Measurements from ENCODE around the gene MPP1.
"Not testable (repeated sequence)": the region's sequence is repeated elsewhere in the genome, so short reads cannot be mapped to it uniquely, and the experiment has no call there.

Gene MPP1

DNA sequence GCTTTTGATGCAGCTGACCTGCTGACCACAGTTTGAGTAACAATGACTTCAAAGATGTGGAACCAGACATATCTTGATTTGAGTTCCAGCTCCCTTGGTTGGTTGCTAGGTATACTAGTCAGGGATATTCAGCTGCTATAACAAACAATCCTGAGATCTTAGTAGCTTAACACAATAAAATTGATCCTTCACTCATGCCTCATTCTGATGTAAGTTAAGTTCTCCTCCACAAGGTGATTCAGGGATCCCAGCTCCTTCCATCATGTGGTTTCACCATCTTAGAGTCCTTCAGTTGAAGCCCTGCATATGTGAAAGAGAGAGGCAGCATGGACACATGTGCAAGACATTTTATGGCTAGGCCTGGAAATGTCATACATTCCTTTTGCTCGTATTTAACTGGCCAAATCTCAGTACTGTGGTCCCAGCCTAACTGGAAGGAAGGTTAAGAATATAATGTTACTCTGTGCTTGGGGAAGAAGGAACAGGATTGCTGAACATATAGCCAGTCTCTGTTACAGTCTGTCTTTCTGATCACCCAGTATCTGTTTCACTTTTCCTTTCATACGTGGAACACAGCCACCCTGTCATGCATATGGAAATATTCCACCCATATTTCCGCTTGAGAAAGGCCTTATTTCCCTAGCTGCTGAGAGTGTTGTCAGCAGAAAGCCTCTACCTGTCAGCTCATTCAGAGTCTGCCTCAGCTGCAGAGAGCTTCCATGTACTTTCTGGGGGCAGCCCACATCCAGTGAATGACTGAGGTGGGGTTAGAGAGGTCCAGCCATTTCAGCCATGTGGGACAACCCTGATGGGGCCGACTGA, 22.1 kb upstream of the MPP1 start:
- Histone ChIP-seq H3K4me1 (ENCODE audit: insufficient read depth, low read length, poor library complexity, severe bottlenecking) (no peaks in the 10 kb centered on the region), H2AFZ (ENCODE audit: low read length) (no peak overlapping the region), H3F3A (ENCODE audit: low read depth) (no peaks in the 10 kb centered on the region), H3K79me2 (ENCODE audit: insufficient read depth, low read length) (no peaks in the 10 kb centered on the region), H4K20me1 (ENCODE audit: insufficient read depth, low read length, poor library complexity, severe bottlenecking) (no peaks in the 10 kb centered on the region), H3K4me3 (ENCODE audit: low read length, poor library complexity, severe bottlenecking) (no peak overlapping the region), H3K27me3 (ENCODE audit: insufficient read depth, low read length, poor library complexity, severe bottlenecking) (no peaks in the 10 kb centered on the region), H3K4me2 (ENCODE audit: low read depth, low read length, poor library complexity, severe bottlenecking) (no peak overlapping the region), H3K9me3 (ENCODE audit: insufficient read depth, low read depth, low read length) (no peaks in the 10 kb centered on the region), H3K9me2 (replicated peaks; ENCODE audit: low read depth, low read length) (no peaks in the 10 kb centered on the region), H3K36me3 (ENCODE audit: insufficient read depth, low read length) (no peaks in the 10 kb centered on the region), H3K9ac (ENCODE audit: low read depth, low read length, poor library complexity, severe bottlenecking) (no peak overlapping the region)
- TF ChIP-seq, protein P1, sequence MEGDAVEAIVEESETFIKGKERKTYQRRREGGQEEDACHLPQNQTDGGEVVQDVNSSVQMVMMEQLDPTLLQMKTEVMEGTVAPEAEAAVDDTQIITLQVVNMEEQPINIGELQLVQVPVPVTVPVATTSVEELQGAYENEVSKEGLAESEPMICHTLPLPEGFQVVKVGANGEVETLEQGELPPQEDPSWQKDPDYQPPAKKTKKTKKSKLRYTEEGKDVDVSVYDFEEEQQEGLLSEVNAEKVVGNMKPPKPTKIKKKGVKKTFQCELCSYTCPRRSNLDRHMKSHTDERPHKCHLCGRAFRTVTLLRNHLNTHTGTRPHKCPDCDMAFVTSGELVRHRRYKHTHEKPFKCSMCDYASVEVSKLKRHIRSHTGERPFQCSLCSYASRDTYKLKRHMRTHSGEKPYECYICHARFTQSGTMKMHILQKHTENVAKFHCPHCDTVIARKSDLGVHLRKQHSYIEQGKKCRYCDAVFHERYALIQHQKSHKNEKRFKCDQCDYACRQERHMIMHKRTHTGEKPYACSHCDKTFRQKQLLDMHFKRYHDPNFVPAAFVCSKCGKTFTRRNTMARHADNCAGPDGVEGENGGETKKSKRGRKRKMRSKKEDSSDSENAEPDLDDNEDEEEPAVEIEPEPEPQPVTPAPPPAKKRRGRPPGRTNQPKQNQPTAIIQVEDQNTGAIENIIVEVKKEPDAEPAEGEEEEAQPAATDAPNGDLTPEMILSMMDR (conservative IDR thresholded peaks at IDR 0.05; ENCODE audit: low read length), result no peak
- no peak for TF ChIP-seq EZH2phosphoT487 (IDR thresholded peaks at IDR 0.05; ENCODE audit: borderline replicate concordance)

DNA sequence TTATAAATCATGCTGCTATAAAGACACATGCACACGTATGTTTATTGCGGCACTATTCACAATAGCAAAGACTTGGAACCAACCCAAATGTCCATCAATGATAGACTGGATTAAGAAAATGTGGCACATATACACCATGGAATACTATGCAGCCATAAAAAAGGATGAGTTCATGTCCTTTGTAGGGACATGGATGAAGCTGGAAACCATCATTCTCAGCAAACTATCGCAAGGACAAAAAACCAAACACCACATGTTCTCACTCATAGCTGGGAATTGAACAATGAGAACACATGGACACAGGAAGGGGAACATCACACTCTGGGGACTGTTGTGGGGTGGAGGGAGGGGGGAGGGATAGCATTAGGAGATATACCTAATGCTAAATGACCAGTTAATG, 20.3 kb upstream of the MPP1 start:
- not testable (repeated sequence) for H3K9ac ChIP-seq (ENCODE audit: low read depth, low read length, poor library complexity, severe bottlenecking); H3K9me3 ChIP-seq (ENCODE audit: insufficient read depth, low read depth, low read length); H3K79me2 ChIP-seq (ENCODE audit: insufficient read depth, low read length); H3K4me2 ChIP-seq (ENCODE audit: low read depth, low read length, poor library complexity, severe bottlenecking); H4K20me1 ChIP-seq (ENCODE audit: insufficient read depth, low read length, poor library complexity, severe bottlenecking); H2AFZ ChIP-seq (ENCODE audit: low read length); H3K36me3 ChIP-seq (ENCODE audit: insufficient read depth, low read length); H3K4me3 ChIP-seq (ENCODE audit: low read length, poor library complexity, severe bottlenecking); H3K27me3 ChIP-seq (ENCODE audit: insufficient read depth, low read length, poor library complexity, severe bottlenecking); H3F3A ChIP-seq (ENCODE audit: low read depth); H3K9me2 ChIP-seq (replicated peaks; ENCODE audit: low read depth, low read length); H3K4me1 ChIP-seq (ENCODE audit: insufficient read depth, low read length, poor library complexity, severe bottlenecking)

DNA sequence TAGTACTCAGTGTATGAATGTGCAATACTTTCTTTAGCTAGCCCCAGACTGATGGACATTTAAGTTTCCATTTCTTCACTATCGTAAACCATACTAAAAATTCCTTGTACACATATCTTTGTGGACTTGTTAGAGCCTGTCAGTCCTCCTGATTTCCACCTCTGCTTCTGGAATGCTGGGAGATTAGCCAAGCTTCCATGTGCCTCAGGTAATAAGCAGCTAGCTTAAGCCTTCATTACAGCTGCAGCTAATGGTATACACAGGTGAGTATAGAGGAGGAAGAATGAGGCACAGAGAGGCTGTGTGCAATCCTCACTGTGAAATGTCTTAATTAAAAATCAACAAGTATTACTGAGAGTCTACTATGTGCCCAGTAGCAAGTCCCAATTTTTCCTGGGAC, 19.4 kb upstream of the MPP1 start:
- no peaks in the 10 kb centered on the region for H4K20me1 ChIP-seq (ENCODE audit: insufficient read depth, low read length, poor library complexity, severe bottlenecking)
- H3K9ac ChIP-seq (ENCODE audit: low read depth, low read length, poor library complexity, severe bottlenecking), result no peak overlapping the region
- TF ChIP-seq, protein P1 (conservative IDR thresholded peaks at IDR 0.05; ENCODE audit: low read length), result no peak
- TF ChIP-seq EZH2phosphoT487 (IDR thresholded peaks at IDR 0.05; ENCODE audit: borderline replicate concordance), result no peak
- no peaks in the 10 kb centered on the region for H3K9me3 ChIP-seq (ENCODE audit: insufficient read depth, low read depth, low read length)
- H3K4me2 ChIP-seq (ENCODE audit: low read depth, low read length, poor library complexity, severe bottlenecking), result no peak overlapping the region
- H2AFZ ChIP-seq (ENCODE audit: low read length), result no peak overlapping the region
- no peaks in the 10 kb centered on the region for H3F3A ChIP-seq (ENCODE audit: low read depth)
- H3K27me3 ChIP-seq (ENCODE audit: insufficient read depth, low read length, poor library complexity, severe bottlenecking), result no peaks in the 10 kb centered on the region
- no peak overlapping the region for H3K4me3 ChIP-seq (ENCODE audit: low read length, poor library complexity, severe bottlenecking)
- no peaks in the 10 kb centered on the region for H3K4me1 ChIP-seq (ENCODE audit: insufficient read depth, low read length, poor library complexity, severe bottlenecking)
- no peaks in the 10 kb centered on the region for H3K9me2 ChIP-seq (replicated peaks; ENCODE audit: low read depth, low read length)
- no peaks in the 10 kb centered on the region for H3K36me3 ChIP-seq (ENCODE audit: insufficient read depth, low read length)
- H3K79me2 ChIP-seq (ENCODE audit: insufficient read depth, low read length), result no peaks in the 10 kb centered on the region

DNA sequence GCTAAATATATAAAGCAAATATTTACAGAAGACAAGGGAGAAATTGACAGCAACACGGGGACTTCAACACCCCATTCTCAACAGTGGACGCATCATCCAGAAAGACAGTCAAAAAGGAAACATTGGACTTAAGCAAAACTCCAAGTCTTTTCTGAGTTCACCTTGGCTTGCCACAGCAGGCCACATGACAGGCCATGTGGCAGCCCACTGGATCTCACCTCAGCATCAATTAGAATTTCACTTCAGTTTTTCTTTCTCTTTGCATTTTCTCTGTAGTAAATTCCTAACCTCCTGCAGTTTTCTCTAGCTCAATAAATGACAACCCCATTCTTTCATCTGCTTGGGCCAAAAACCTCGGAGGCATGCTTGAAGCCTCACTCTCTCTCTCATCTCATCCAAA, 16.7 kb upstream of the MPP1 start:
- Histone ChIP-seq H2AFZ (ENCODE audit: low read length) (no peak overlapping the region), H3F3A (ENCODE audit: low read depth) (no peaks in the 10 kb centered on the region), H3K4me1 (ENCODE audit: insufficient read depth, low read length, poor library complexity, severe bottlenecking) (no peaks in the 10 kb centered on the region), H3K36me3 (ENCODE audit: insufficient read depth, low read length) (no peaks in the 10 kb centered on the region), H3K4me3 (ENCODE audit: low read length, poor library complexity, severe bottlenecking) (no peak overlapping the region), H3K27me3 (ENCODE audit: insufficient read depth, low read length, poor library complexity, severe bottlenecking) (no peaks in the 10 kb centered on the region), H3K79me2 (ENCODE audit: insufficient read depth, low read length) (no peaks in the 10 kb centered on the region), H3K4me2 (ENCODE audit: low read depth, low read length, poor library complexity, severe bottlenecking) (no peak overlapping the region), H4K20me1 (ENCODE audit: insufficient read depth, low read length, poor library complexity, severe bottlenecking) (no peaks in the 10 kb centered on the region), H3K9me2 (replicated peaks; ENCODE audit: low read depth, low read length) (no peaks in the 10 kb centered on the region), H3K9ac (ENCODE audit: low read depth, low read length, poor library complexity, severe bottlenecking) (no peak overlapping the region), H3K9me3 (ENCODE audit: insufficient read depth, low read depth, low read length) (no peaks in the 10 kb centered on the region)
- TF ChIP-seq, protein P1 (conservative IDR thresholded peaks at IDR 0.05; ENCODE audit: low read length), result no peak
- TF ChIP-seq EZH2phosphoT487 (IDR thresholded peaks at IDR 0.05; ENCODE audit: borderline replicate concordance), result no peak

Data from Loucy (cell line).